ENCODE results near the gene NAXE. TPM values are rescaled to one million over a fixed set of nuclear protein-coding genes. Genes with fewer than 3 reads are reported as not detected.

The NAXE gene
- total and polyA plus RNA-seq, 2 donors, result 40.2 to 64.4 TPM

GRCh38 chr1:156618853-156619581 is 27.4 kb downstream of the NAXE start, which contains the start of gene HAPLN2:
Gene HAPLN2 (plus strand): TSS chr1:156619415. CDS start chr1:156623491, 4,076 bp downstream.
- no peaks in the 10 kb centered on the region for H3K9me3 ChIP-seq (ENCODE audit: control insufficient read depth in 2 of 2, insufficient read depth in 1 of 2, low read length in 1 of 2)
- DNase-seq (ENCODE audit: low read depth in 6 of 9, low spot score in 9 of 9), result peak in 1 of 9 donors; percentile 32
- H3K4me3 ChIP-seq (ENCODE audit: low read length in 2 of 2), result no peak within 1 kb of the TSS
- 3% methylated on average over 7 of the region's 7 CpGs for WGBS
- no peak within 1 kb of the TSS for H3K27ac ChIP-seq (ENCODE audit: low read depth in 1 of 2, low read length in 1 of 2)
- H3K36me3 ChIP-seq (ENCODE audit: control insufficient read depth in 2 of 2, insufficient read depth in 2 of 2, low read length in 1 of 2), result no peaks in the 10 kb centered on the region
- H3K4me1 ChIP-seq (ENCODE audit: control insufficient read depth in 2 of 2, insufficient read depth in 2 of 2, low read length in 2 of 2), result peaks cover 0 to 3% of the 10 kb centered on the region in 2 donors
- H3K27me3 ChIP-seq (ENCODE audit: control insufficient read depth in 2 of 2, insufficient read depth in 1 of 2, low read length in 1 of 2), result peaks cover 24 to 88% of the 10 kb centered on the region in 2 donors

GRCh38 chr1:156619582-156619955 is 28.0 kb downstream of the NAXE start:
- Histone ChIP-seq H3K27ac (ENCODE audit: low read depth in 1 of 2, low read length in 1 of 2) (no peak overlapping the region), H3K4me1 (ENCODE audit: control insufficient read depth in 2 of 2, insufficient read depth in 2 of 2, low read length in 2 of 2) (peaks cover 0 to 7% of the 10 kb centered on the region in 2 donors), H3K9me3 (ENCODE audit: control insufficient read depth in 2 of 2, insufficient read depth in 1 of 2, low read length in 1 of 2) (no peaks in the 10 kb centered on the region), H3K36me3 (ENCODE audit: control insufficient read depth in 2 of 2, insufficient read depth in 2 of 2, low read length in 1 of 2) (no peaks in the 10 kb centered on the region), H3K4me3 (ENCODE audit: low read length in 2 of 2) (no peak overlapping the region), H3K27me3 (ENCODE audit: control insufficient read depth in 2 of 2, insufficient read depth in 1 of 2, low read length in 1 of 2) (peaks cover 29 to 90% of the 10 kb centered on the region in 2 donors)
- DNase-seq (ENCODE audit: low read depth in 6 of 9, low spot score in 9 of 9), result no peak
- WGBS, result 23% methylated on average over 6 of the region's 6 CpGs

GRCh38 chr1:156622581-156623297 is 31.2 kb downstream of the NAXE start:
- Histone ChIP-seq H3K36me3 (ENCODE audit: control insufficient read depth in 2 of 2, insufficient read depth in 2 of 2, low read length in 1 of 2) (no peaks in the 10 kb centered on the region), H3K27me3 (ENCODE audit: control insufficient read depth in 2 of 2, insufficient read depth in 1 of 2, low read length in 1 of 2) (peaks cover 54 to 94% of the 10 kb centered on the region in 2 donors), H3K4me1 (ENCODE audit: control insufficient read depth in 2 of 2, insufficient read depth in 2 of 2, low read length in 2 of 2) (peaks cover 2 to 7% of the 10 kb centered on the region in 2 donors), H3K9me3 (ENCODE audit: control insufficient read depth in 2 of 2, insufficient read depth in 1 of 2, low read length in 1 of 2) (no peaks in the 10 kb centered on the region), H3K27ac (ENCODE audit: low read depth in 1 of 2, low read length in 1 of 2) (no peak overlapping the region), H3K4me3 (ENCODE audit: low read length in 2 of 2) (no peak overlapping the region)
- WGBS, result 86% methylated on average over 6 of the region's 6 CpGs
- no peak for DNase-seq (ENCODE audit: low read depth in 6 of 9, low spot score in 9 of 9)

- H3K27ac ChIP-seq (ENCODE audit: low read depth in 1 of 2, low read length in 1 of 2), result no peak overlapping the region
- 3% methylated on average over 87 of the region's 87 CpGs for WGBS
- no peaks in the 10 kb centered on the region for H3K36me3 ChIP-seq (ENCODE audit: control insufficient read depth in 2 of 2, insufficient read depth in 2 of 2, low read length in 1 of 2)
- peak in 1 of 9 donors; percentile 30 for DNase-seq (ENCODE audit: low read depth in 6 of 9, low spot score in 9 of 9)
- H3K9me3 ChIP-seq (ENCODE audit: control insufficient read depth in 2 of 2, insufficient read depth in 1 of 2, low read length in 1 of 2), result no peaks in the 10 kb centered on the region
- peak overlapping the region in 1 of 2 donors; percentile 25 for H3K4me3 ChIP-seq (ENCODE audit: low read length in 2 of 2)
- H3K27me3 ChIP-seq (ENCODE audit: control insufficient read depth in 2 of 2, insufficient read depth in 1 of 2, low read length in 1 of 2), result peaks cover 54 to 96% of the 10 kb centered on the region in 2 donors
- peaks cover 2 to 7% of the 10 kb centered on the region in 2 donors for H3K4me1 ChIP-seq (ENCODE audit: control insufficient read depth in 2 of 2, insufficient read depth in 2 of 2, low read length in 2 of 2)
Measured at GRCh38 chr1:156623946-156624813, 32.6 kb downstream of the NAXE start.

- Histone ChIP-seq H3K36me3 (ENCODE audit: control insufficient read depth in 2 of 2, insufficient read depth in 2 of 2, low read length in 1 of 2) (no peaks in the 10 kb centered on the region), H3K4me3 (ENCODE audit: low read length in 2 of 2) (peak overlapping the region in 1 of 2 donors; percentile 14), H3K27me3 (ENCODE audit: control insufficient read depth in 2 of 2, insufficient read depth in 1 of 2, low read length in 1 of 2) (peaks cover 50 to 95% of the 10 kb centered on the region in 2 donors), H3K4me1 (ENCODE audit: control insufficient read depth in 2 of 2, insufficient read depth in 2 of 2, low read length in 2 of 2) (peaks cover 2 to 7% of the 10 kb centered on the region in 2 donors), H3K27ac (ENCODE audit: low read depth in 1 of 2, low read length in 1 of 2) (no peak overlapping the region), H3K9me3 (ENCODE audit: control insufficient read depth in 2 of 2, insufficient read depth in 1 of 2, low read length in 1 of 2) (no peaks in the 10 kb centered on the region)
- DNase-seq (ENCODE audit: low read depth in 6 of 9, low spot score in 9 of 9), result no peak
- 5% methylated on average over 55 of the region's 55 CpGs for WGBS
Measured at GRCh38 chr1:156624814-156625435, 33.3 kb downstream of the NAXE start.

GRCh38 chr1:156625436-156626078 is 34.0 kb downstream of the NAXE start:
- Histone ChIP-seq H3K27me3 (ENCODE audit: control insufficient read depth in 2 of 2, insufficient read depth in 1 of 2, low read length in 1 of 2) (peaks cover 45 to 95% of the 10 kb centered on the region in 2 donors), H3K36me3 (ENCODE audit: control insufficient read depth in 2 of 2, insufficient read depth in 2 of 2, low read length in 1 of 2) (no peaks in the 10 kb centered on the region), H3K9me3 (ENCODE audit: control insufficient read depth in 2 of 2, insufficient read depth in 1 of 2, low read length in 1 of 2) (no peaks in the 10 kb centered on the region), H3K4me1 (ENCODE audit: control insufficient read depth in 2 of 2, insufficient read depth in 2 of 2, low read length in 2 of 2) (peaks cover 2 to 7% of the 10 kb centered on the region in 2 donors), H3K27ac (ENCODE audit: low read depth in 1 of 2, low read length in 1 of 2) (no peak overlapping the region), H3K4me3 (ENCODE audit: low read length in 2 of 2) (no peak overlapping the region)
- DNase-seq (ENCODE audit: low read depth in 6 of 9, low spot score in 9 of 9), result peak in 5 of 9 donors; percentile 48 to 73 (median 57)
- 3% methylated on average over 45 of the region's 45 CpGs for WGBS

GRCh38 chr1:156626079-156626438 is 34.5 kb downstream of the NAXE start:
- H3K4me3 ChIP-seq (ENCODE audit: low read length in 2 of 2), result no peak overlapping the region
- no peak for DNase-seq (ENCODE audit: low read depth in 6 of 9, low spot score in 9 of 9)
- peaks cover 2 to 7% of the 10 kb centered on the region in 2 donors for H3K4me1 ChIP-seq (ENCODE audit: control insufficient read depth in 2 of 2, insufficient read depth in 2 of 2, low read length in 2 of 2)
- H3K36me3 ChIP-seq (ENCODE audit: control insufficient read depth in 2 of 2, insufficient read depth in 2 of 2, low read length in 1 of 2), result no peaks in the 10 kb centered on the region
- 50% methylated on average over 4 of the region's 4 CpGs for WGBS
- no peak overlapping the region for H3K27ac ChIP-seq (ENCODE audit: low read depth in 1 of 2, low read length in 1 of 2)
- H3K9me3 ChIP-seq (ENCODE audit: control insufficient read depth in 2 of 2, insufficient read depth in 1 of 2, low read length in 1 of 2), result no peaks in the 10 kb centered on the region
- peaks cover 45 to 95% of the 10 kb centered on the region in 2 donors for H3K27me3 ChIP-seq (ENCODE audit: control insufficient read depth in 2 of 2, insufficient read depth in 1 of 2, low read length in 1 of 2)

GRCh38 chr1:156627313-156627880 is 35.8 kb downstream of the NAXE start:
- Histone ChIP-seq H3K36me3 (ENCODE audit: control insufficient read depth in 2 of 2, insufficient read depth in 2 of 2, low read length in 1 of 2) (no peaks in the 10 kb centered on the region), H3K4me3 (ENCODE audit: low read length in 2 of 2) (no peak overlapping the region), H3K4me1 (ENCODE audit: control insufficient read depth in 2 of 2, insufficient read depth in 2 of 2, low read length in 2 of 2) (peaks cover 2 to 7% of the 10 kb centered on the region in 2 donors), H3K9me3 (ENCODE audit: control insufficient read depth in 2 of 2, insufficient read depth in 1 of 2, low read length in 1 of 2) (no peaks in the 10 kb centered on the region), H3K27me3 (ENCODE audit: control insufficient read depth in 2 of 2, insufficient read depth in 1 of 2, low read length in 1 of 2) (peaks cover 38 to 95% of the 10 kb centered on the region in 2 donors), H3K27ac (ENCODE audit: low read depth in 1 of 2, low read length in 1 of 2) (no peak overlapping the region)
- peak in 3 of 9 donors; percentile 22 to 48 (median 27) for DNase-seq (ENCODE audit: low read depth in 6 of 9, low spot score in 9 of 9)
- WGBS, result 97% methylated on average over 2 of the region's 2 CpGs
